Keratinocyte (primary cell): ENCODE results near the gene P3R3URF. TPM values are rescaled to one million over a fixed set of nuclear protein-coding genes. Genes with fewer than 3 reads are reported as not detected.

Source experiments
- DNase-seq: peaks from one replicate; pipeline ENCODE4 v3.0.0-alpha.2; 2011; ENCODE audit warnings: low read depth, missing footprints, low spot score
- FAIRE-seq: peaks from 2 replicates; lab custom pipeline; 2011; peaks lifted over from hg19 to GRCh38; lab: Jason Lieb, UNC
- H2AFZ ChIP-seq: 2 replicates; pipeline ENCODE4 v1.6.0; 2012; ENCODE audit warnings: low read length, control low read depth, inconsistent platforms; ENCODE audit not compliant: control insufficient read depth
- H3K27ac ChIP-seq: 2 replicates; pipeline ENCODE4 v1.5.1; 2011; ENCODE audit warnings: low read length; ENCODE audit not compliant: control insufficient read depth, insufficient read depth
- H3K27me3 ChIP-seq: 3 replicates; pipeline ENCODE4 v1.6.0; 2011; ENCODE audit warnings: low read length; ENCODE audit not compliant: control insufficient read depth, insufficient read depth; ENCODE audit errors: extremely low read depth
- H3K36me3 ChIP-seq, 2 experiments: 2 replicates in 1 of 2; 3 replicates in 1 of 2; pipeline ENCODE4 v1.5.1; 2011; ENCODE audit warnings: low read length in 2 of 2, mild to moderate bottlenecking in 1 of 2; ENCODE audit not compliant: control insufficient read depth in 2 of 2, insufficient read depth in 2 of 2; ENCODE audit errors: extremely low read depth in 1 of 2
- H3K4me1 ChIP-seq: 3 replicates; pipeline ENCODE4 v1.5.1; 2011; ENCODE audit warnings: low read length; ENCODE audit not compliant: control insufficient read depth, insufficient read depth; ENCODE audit errors: extremely low read depth
- H3K4me2 ChIP-seq: 3 replicates; pipeline ENCODE4 v1.6.0; 2011; ENCODE audit warnings: low read depth, low read length; ENCODE audit not compliant: control insufficient read depth, insufficient read depth; ENCODE audit errors: extremely low read depth
- H3K4me3 ChIP-seq, 3 experiments: fragments of 200-600 bp in 1 of 3; sonication (generic) in 1 of 3; 2 replicates in 2 of 3; 3 replicates in 1 of 3; pipeline ENCODE4 v1.5.1; 2011 to 2016; ENCODE audit warnings: low read length in 3 of 3, mild to moderate bottlenecking in 3 of 3, control low read depth in 2 of 3, inconsistent platforms in 1 of 3, low read depth in 1 of 3, mixed read lengths in 1 of 3, mixed run types in 1 of 3, moderate library complexity in 1 of 3; ENCODE audit not compliant: control insufficient read depth in 2 of 3, insufficient read depth in 2 of 3; ENCODE audit errors: extremely low read depth in 1 of 3
- H3K79me2 ChIP-seq: 2 replicates; pipeline ENCODE4 v1.6.0; 2012; ENCODE audit warnings: low read length; ENCODE audit not compliant: control insufficient read depth, insufficient read depth
- H3K9ac ChIP-seq: 3 replicates; pipeline ENCODE4 v1.6.0; 2011; ENCODE audit warnings: low read length; ENCODE audit not compliant: control insufficient read depth, insufficient read depth; ENCODE audit errors: extremely low read depth
- H3K9me1 ChIP-seq: 3 replicates; pipeline ENCODE4 v1.6.0; 2011; ENCODE audit warnings: low read length; ENCODE audit not compliant: control insufficient read depth, insufficient read depth; ENCODE audit errors: extremely low read depth
- H3K9me3 ChIP-seq: 2 replicates; pipeline ENCODE4 v1.5.1; 2012; ENCODE audit warnings: low read depth, low read length; ENCODE audit not compliant: control insufficient read depth
- H4K20me1 ChIP-seq: 3 replicates; pipeline ENCODE4 v1.6.0; 2011; ENCODE audit warnings: low read length; ENCODE audit not compliant: control insufficient read depth, insufficient read depth; ENCODE audit errors: extremely low read depth
- EZH2 ChIP-seq: IDR thresholded peaks from one replicate; pipeline ENCODE4 v1.6.1; 2012; ENCODE audit warnings: inconsistent platforms, mild to moderate bottlenecking, low read length, moderate library complexity
- dilution Hi-C: fragments of 300-500 bp; cut with MboI; formaldehyde crosslinking; loops from one replicate; pipeline ENCODE4 v1.7.0; 2020; ENCODE audit warnings: low sequenced_read_pairs; ENCODE audit not compliant: extremely low pct_ligation_motif_present
- polyA plus RNA-seq, 5 experiments: library from polyadenylated mRNA; depleted of rRNA in 3 of 5; stranded (reverse) in 3 of 5; stranded (forward) in 1 of 5; unstranded in 1 of 5; fragments of >200 nt; gene quantifications; 1 replicate in 1 of 5; 2 replicates in 3 of 5; 3 replicates in 1 of 5; pipeline versions ENCODE4 v1.2.1 to v1.2.3, GENCODE V29; 2011 to 2012; ENCODE audit warnings: missing spikeins in 2 of 5, low read depth in 1 of 5, low replicate concordance in 1 of 5
- TF ChIP-seq, protein P1 (sequence below), 3 experiments: IDR thresholded peaks in 1 of 3; conservative IDR thresholded peaks in 1 of 3; optimal IDR thresholded peaks in 1 of 3; 2 replicates in 2 of 3; 3 replicates in 1 of 3; pipeline versions ENCODE3 to v1.5.1; 2011; ENCODE audit warnings: low read length in 3 of 3, mild to moderate bottlenecking in 3 of 3, moderate library complexity in 2 of 3, control low read depth in 1 of 3, inconsistent platforms in 1 of 3; ENCODE audit not compliant: insufficient read depth in 2 of 3; ENCODE audit errors: extremely low read depth in 1 of 3

Gene P3R3URF
- polyA plus RNA-seq, 1 donor (not counting 4 experiments of a cell fraction or from before 2014, with no cell fraction given) = not detected

DNA sequence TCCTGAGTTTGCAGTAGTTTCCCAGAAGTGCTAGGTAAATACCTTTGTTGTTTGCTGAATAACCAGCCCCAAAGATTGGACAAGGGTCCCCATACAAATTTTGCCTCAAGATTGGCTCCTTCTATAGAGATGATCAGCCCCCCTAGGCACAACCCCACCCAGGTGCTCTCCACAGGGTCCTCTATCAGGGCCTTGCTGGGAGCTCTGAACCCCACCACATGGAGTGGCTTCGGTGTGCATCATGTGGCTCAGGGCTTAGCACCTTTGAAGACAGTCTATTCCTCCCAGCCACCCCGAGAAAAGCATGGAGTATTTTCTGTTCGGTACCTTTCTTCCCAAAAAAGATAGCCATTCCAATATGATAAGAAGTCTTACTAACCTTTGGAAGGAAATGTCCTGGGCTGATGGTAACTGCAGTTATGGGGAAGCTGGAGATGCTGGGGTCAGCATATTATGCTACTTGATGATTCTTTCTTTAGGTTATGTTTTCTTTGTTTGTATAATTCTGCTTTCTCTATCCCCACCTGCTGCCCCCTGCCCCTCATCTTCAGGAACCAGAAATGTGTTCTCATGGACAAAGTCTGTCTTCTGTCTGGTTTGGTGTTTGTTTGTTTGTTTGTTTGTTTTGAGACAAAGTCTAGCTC lies 6.4 kb downstream of the P3R3URF start:
- H3K27ac ChIP-seq = no peak overlapping the region
- H3K4me3 ChIP-seq = no peak overlapping the region
- no peak for FAIRE-seq
- H3K9me1 ChIP-seq = no peaks in the 10 kb centered on the region
- no peaks in the 10 kb centered on the region for H3K9me3 ChIP-seq
- H3K79me2 ChIP-seq = no peaks in the 10 kb centered on the region
- H3K4me2 ChIP-seq = no peak overlapping the region
- H3K4me1 ChIP-seq = peaks cover 21% of the 10 kb centered on the region
- dilution Hi-C loops = no loop called here
- TF ChIP-seq, protein P1, sequence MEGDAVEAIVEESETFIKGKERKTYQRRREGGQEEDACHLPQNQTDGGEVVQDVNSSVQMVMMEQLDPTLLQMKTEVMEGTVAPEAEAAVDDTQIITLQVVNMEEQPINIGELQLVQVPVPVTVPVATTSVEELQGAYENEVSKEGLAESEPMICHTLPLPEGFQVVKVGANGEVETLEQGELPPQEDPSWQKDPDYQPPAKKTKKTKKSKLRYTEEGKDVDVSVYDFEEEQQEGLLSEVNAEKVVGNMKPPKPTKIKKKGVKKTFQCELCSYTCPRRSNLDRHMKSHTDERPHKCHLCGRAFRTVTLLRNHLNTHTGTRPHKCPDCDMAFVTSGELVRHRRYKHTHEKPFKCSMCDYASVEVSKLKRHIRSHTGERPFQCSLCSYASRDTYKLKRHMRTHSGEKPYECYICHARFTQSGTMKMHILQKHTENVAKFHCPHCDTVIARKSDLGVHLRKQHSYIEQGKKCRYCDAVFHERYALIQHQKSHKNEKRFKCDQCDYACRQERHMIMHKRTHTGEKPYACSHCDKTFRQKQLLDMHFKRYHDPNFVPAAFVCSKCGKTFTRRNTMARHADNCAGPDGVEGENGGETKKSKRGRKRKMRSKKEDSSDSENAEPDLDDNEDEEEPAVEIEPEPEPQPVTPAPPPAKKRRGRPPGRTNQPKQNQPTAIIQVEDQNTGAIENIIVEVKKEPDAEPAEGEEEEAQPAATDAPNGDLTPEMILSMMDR (optimal IDR thresholded peaks at IDR 0.05 in 1 of 3, IDR thresholded peaks at IDR 0.05 in 1 of 3, conservative IDR thresholded peaks at IDR 0.05 in 1 of 3; ENCODE audit: extremely low read depth in 1 of 3, insufficient read depth in 2 of 3, low read length in 3 of 3) = no peak
- TF ChIP-seq EZH2 = no peak
- H3K27me3 ChIP-seq = peaks cover 17% of the 10 kb centered on the region
- no peak for DNase-seq
- no peaks in the 10 kb centered on the region for H4K20me1 ChIP-seq
- no peak overlapping the region for H3K9ac ChIP-seq
- no peak overlapping the region for H2AFZ ChIP-seq
- no peaks in the 10 kb centered on the region for H3K36me3 ChIP-seq

DNA sequence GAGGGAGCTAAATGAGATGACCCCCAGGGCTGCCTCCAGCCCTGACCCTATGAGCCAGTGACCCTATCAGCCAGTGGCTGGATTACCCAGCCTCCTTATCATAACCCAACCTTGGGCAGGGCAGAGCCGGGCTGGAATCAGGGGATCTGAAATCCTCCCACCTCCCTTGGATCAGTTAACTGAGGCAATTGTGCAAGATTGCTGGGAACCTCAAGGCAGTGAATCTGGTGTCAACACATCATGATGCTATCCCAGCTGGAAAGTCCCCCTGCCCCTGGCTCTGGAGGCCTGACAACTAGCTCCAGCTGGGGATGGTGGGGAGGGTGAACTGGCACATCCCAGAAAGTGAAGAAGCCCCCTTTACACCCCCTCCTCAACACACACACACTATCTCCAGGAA lies 7.8 kb downstream of the P3R3URF start:
- no peak for DNase-seq
- dilution Hi-C loops = no loop called here
- H3K4me2 ChIP-seq = no peak overlapping the region
- FAIRE-seq = no peak
- TF ChIP-seq, protein P1 (optimal IDR thresholded peaks at IDR 0.05 in 1 of 3, IDR thresholded peaks at IDR 0.05 in 1 of 3, conservative IDR thresholded peaks at IDR 0.05 in 1 of 3; ENCODE audit: extremely low read depth in 1 of 3, insufficient read depth in 2 of 3, low read length in 3 of 3) = no peak
- TF ChIP-seq EZH2 = no peak
- peaks cover 11% of the 10 kb centered on the region for H3K4me1 ChIP-seq
- H3K27me3 ChIP-seq = peaks cover 17% of the 10 kb centered on the region
- no peaks in the 10 kb centered on the region for H3K9me1 ChIP-seq
- H3K9me3 ChIP-seq = no peaks in the 10 kb centered on the region
- H3K27ac ChIP-seq = no peak overlapping the region
- H2AFZ ChIP-seq = no peak overlapping the region
- no peak overlapping the region for H3K4me3 ChIP-seq
- no peak overlapping the region for H3K9ac ChIP-seq
- H3K79me2 ChIP-seq = no peaks in the 10 kb centered on the region
- H4K20me1 ChIP-seq = no peaks in the 10 kb centered on the region
- no peaks in the 10 kb centered on the region for H3K36me3 ChIP-seq
